HUES64 (cell line): ENCODE data around the gene ANKRD1.
"Not testable (repeated sequence)": the region's sequence is repeated elsewhere in the genome, so short reads cannot be mapped to it uniquely, and the experiment has no call there.

Source experiments
- H3K27ac ChIP-seq: 2 replicates; pipeline ENCODE4 v1.7.0; 2013; ENCODE audit warnings: low read depth, low read length, inconsistent platforms
- H3K27me3 ChIP-seq: 2 replicates; pipeline ENCODE4 v1.6.1; 2013; ENCODE audit warnings: mild to moderate bottlenecking, low read length; ENCODE audit not compliant: insufficient read depth
- H3K36me3 ChIP-seq: 2 replicates; pipeline ENCODE4 v1.6.1; 2013; ENCODE audit warnings: mild to moderate bottlenecking, low read length; ENCODE audit not compliant: insufficient read depth
- H3K4me1 ChIP-seq: 2 replicates; pipeline ENCODE4 v1.6.1; 2013; ENCODE audit warnings: mild to moderate bottlenecking, low read length, moderate library complexity; ENCODE audit not compliant: insufficient read depth
- H3K4me3 ChIP-seq: 2 replicates; pipeline ENCODE4 v1.5.1; 2013; ENCODE audit warnings: mild to moderate bottlenecking, low read length, moderate library complexity
- H3K9ac ChIP-seq: 2 replicates; pipeline ENCODE4 v1.6.1; 2013; ENCODE audit warnings: mild to moderate bottlenecking, low read depth, low read length
- H3K9me3 ChIP-seq: 2 replicates; pipeline ENCODE4 v1.6.1; 2013; ENCODE audit warnings: low read depth, low read length; ENCODE audit not compliant: insufficient read depth
- WGBS: fragments of 150-250, 120-280 bp; methylation state at CpG from one replicate; pipeline ENCODE4 v1.1.7; 2013; ENCODE audit warnings: missing lambda C conversion rate; 5-methylcytosine and 5-hydroxymethylcytosine counted together

The ANKRD1 gene

DNA sequence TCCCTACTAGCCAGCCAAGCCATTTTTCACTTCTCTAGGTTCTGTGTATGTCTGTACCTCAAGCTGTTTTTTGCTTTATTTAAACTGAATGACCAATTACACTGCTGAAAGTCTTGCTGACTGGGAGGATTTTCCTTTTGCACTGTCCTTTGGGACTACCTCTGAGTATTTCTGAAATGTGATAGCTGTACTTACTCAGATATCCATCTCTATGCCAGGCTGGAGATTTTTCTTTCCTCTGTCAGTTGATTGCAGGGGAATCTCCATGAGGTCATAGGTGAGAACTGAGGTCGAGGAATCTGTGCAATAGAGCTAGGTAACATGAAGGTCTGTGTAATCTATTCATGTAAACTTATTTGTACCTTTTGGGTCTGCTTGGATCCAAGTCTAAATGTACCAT is 38.9 kb upstream of the ANKRD1 start:
- WGBS, result 83% methylated on average over 1 of the region's 1 CpG
- Histone ChIP-seq H3K9ac (no peak overlapping the region), H3K36me3 (no peaks in the 10 kb centered on the region), H3K4me1 (no peaks in the 10 kb centered on the region), H3K4me3 (no peak overlapping the region), H3K27me3 (peaks cover 2% of the 10 kb centered on the region; the same call in 1 of the 2 replicates), H3K9me3 (no peaks in the 10 kb centered on the region), H3K27ac (no peak overlapping the region)

DNA sequence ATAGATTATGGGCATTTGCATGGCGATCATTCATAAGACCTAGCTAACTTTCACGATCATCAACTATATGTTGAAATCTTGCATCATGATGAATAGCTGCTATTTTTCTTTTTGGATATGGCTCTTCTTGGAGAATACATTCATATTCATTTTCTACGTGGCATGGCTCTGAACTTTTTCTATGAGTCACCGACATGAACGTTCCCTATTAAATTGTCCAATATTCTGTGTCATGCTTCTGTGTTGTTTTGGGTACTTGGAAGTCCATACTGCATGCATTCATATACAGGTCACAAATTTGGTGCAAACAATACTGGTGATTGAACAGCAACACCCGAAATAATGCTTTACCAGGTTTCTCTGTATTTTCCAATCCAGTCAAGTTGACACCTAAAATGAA is 37.9 kb upstream of the ANKRD1 start:
- H3K9ac ChIP-seq, result no peak overlapping the region
- H3K27me3 ChIP-seq, result no peaks in the 10 kb centered on the region; the same call in 1 of the 2 replicates
- no peak overlapping the region for H3K27ac ChIP-seq
- WGBS, result 96% methylated on average over 6 of the region's 6 CpGs
- H3K9me3 ChIP-seq, result no peaks in the 10 kb centered on the region
- no peaks in the 10 kb centered on the region for H3K36me3 ChIP-seq
- H3K4me3 ChIP-seq, result no peak overlapping the region
- no peaks in the 10 kb centered on the region for H3K4me1 ChIP-seq

DNA sequence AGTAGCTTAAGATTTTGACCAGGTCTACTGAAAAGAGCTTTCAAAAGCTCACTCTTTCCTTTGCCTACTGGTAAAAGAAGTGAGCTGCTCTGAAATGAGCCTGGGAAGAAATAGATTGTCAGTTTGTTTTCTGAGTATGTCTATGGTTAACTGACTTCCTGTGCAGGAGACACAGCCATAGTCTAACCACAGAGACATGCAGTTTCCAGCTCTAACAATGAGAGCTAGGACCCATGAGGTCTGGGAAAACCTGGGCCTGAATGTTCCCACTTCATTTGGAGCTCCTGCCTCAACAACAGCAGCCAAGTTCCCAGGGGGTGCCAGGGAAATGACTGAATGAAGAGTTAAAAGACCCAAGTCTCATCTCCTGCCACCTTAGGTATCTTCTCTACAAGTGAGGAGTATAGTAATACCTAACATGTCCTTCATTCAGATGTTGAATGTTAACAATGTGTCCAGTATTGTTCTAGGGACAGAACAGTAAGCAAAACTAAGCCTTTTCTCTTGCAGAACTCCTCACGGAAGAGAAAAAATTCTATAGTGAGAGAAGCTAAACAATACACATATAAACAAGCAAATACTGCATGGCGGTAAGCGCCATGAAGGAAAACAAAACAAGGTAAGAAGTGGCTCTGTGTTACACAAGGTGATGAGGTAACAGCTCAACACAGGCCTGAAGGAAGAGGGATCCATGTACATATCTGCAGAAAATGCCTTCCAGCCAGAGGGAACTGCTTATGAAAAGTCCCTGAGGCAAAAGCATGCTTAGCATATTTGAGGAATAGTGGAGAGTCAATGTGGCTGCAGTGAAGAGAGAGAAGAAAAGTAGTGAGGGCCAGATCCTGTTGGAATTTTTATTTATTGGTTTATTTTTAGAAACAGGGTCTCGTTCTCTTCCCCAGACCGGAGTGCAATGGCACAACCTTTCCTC is 26.4 kb upstream of the ANKRD1 start:
- no peaks in the 10 kb centered on the region for H3K9me3 ChIP-seq
- peaks cover 9% of the 10 kb centered on the region for H3K27me3 ChIP-seq
- H3K9ac ChIP-seq, result no peak overlapping the region
- H3K36me3 ChIP-seq, result no peaks in the 10 kb centered on the region
- no peak overlapping the region for H3K4me3 ChIP-seq
- 96% methylated on average over 4 of the region's 5 CpGs for WGBS
- no peak overlapping the region for H3K27ac ChIP-seq
- no peaks in the 10 kb centered on the region for H3K4me1 ChIP-seq

DNA sequence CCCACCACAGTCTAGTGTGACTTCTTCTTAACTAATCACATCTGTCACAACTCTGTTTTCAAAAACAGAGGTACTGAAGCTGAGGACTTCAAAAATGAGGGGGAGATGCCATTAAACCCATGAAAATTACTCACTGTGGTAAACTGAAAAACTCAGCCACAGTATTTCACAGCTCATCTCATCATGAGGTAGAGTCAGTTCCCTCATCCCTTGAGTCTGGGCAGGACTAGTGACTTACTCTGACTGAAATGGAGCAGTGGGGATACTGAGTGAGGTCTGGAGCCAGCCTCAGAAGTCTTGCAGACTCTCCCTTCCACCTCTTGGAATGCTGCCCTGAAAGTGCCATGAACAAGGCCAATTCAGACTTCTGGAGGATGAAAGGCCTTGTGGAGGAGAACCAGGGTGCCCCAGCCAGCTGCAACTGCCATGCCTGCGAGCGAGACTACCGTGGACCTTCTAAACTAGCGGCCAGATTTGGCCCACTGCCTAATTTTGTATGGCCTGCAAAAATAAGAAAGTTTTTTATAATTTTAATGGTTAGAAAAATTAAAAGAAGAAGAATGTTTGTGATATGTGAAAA is 24.7 kb upstream of the ANKRD1 start:
- Histone ChIP-seq H3K4me3 (no peak overlapping the region), H3K36me3 (no peaks in the 10 kb centered on the region), H3K9ac (no peak overlapping the region), H3K9me3 (no peaks in the 10 kb centered on the region), H3K27me3 (peaks cover 16% of the 10 kb centered on the region), H3K4me1 (no peaks in the 10 kb centered on the region), H3K27ac (no peak overlapping the region)
- 93% methylated on average over 4 of the region's 4 CpGs for WGBS

DNA sequence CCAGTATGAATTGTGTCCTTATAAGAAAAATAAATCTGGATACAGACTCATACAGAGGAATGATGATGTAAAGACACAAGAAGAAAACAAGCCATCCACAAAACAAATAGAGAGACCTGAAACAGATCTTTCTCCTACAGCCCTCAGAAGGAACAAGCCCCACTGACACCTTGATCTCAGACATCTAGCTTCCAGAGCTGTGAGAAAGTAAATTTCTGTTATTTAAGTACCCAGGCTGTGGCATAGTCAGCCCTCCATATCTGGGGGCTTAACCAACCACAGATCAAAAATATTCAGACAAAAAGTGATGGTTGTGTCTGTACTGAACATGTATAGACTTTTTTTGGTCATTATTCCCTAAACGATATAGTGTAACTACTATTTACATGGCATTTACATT is 23.9 kb upstream of the ANKRD1 start:
- no peak overlapping the region for H3K27ac ChIP-seq
- H3K27me3 ChIP-seq, result peaks cover 24% of the 10 kb centered on the region
- no peaks in the 10 kb centered on the region for H3K9me3 ChIP-seq
- WGBS, result no CpG with 5 or more reads among the region's 1 CpG
- H3K9ac ChIP-seq, result no peak overlapping the region
- H3K4me1 ChIP-seq, result no peaks in the 10 kb centered on the region
- H3K4me3 ChIP-seq, result no peak overlapping the region
- H3K36me3 ChIP-seq, result no peaks in the 10 kb centered on the region

DNA sequence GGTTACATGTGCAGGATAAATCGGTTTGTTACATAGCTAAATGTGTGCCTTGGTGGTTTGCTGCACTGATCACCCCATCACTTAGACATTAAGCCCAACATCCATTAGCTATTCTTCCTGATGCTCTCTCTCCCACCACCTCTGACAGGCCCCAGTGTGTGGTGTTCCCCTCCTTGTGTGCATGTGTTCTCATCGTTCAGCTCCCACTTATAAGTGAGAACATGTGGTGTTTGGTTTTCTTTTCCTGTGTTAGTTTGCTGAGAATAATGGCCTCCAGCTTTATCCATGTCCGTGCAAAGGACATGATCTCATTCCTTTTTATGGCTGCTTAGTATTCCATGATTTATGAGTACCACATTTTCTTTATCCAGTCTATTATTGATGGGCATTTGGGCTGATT is 22.1 kb upstream of the ANKRD1 start:
- not testable (repeated sequence) for H3K9ac ChIP-seq, H3K27ac ChIP-seq, H3K36me3 ChIP-seq, H3K4me3 ChIP-seq, H3K4me1 ChIP-seq, H3K9me3 ChIP-seq
- H3K27me3 ChIP-seq, result peaks cover 28% of the 10 kb centered on the region
- 89% methylated on average over 3 of the region's 3 CpGs for WGBS

GRCh38 chr10:90939648-90940047 is 18.8 kb upstream of the ANKRD1 start:
- peaks cover 59% of the 10 kb centered on the region for H3K27me3 ChIP-seq

GRCh38 chr10:90939116-90939515 is 18.2 kb upstream of the ANKRD1 start:
- H3K27ac ChIP-seq, result no peak overlapping the region
- no peaks in the 10 kb centered on the region for H3K36me3 ChIP-seq
- no peak overlapping the region for H3K4me3 ChIP-seq
- 89% methylated on average over 1 of the region's 1 CpG for WGBS
- H3K9me3 ChIP-seq, result no peaks in the 10 kb centered on the region
- H3K9ac ChIP-seq, result no peak overlapping the region
- H3K27me3 ChIP-seq, result peaks cover 60% of the 10 kb centered on the region
- no peaks in the 10 kb centered on the region; the same call in 1 of the 2 replicates for H3K4me1 ChIP-seq

More at GRCh38 chr10:90939648-90940047, 18.8 kb upstream of the ANKRD1 start:
- no peaks in the 10 kb centered on the region for H3K9me3 ChIP-seq
- H3K4me1 ChIP-seq, result no peaks in the 10 kb centered on the region; the same call in 1 of the 2 replicates
- H3K4me3 ChIP-seq, result no peak overlapping the region
- no peaks in the 10 kb centered on the region for H3K36me3 ChIP-seq
- H3K27ac ChIP-seq, result no peak overlapping the region
- 88% methylated on average over 6 of the region's 6 CpGs for WGBS
- no peak overlapping the region for H3K9ac ChIP-seq

DNA sequence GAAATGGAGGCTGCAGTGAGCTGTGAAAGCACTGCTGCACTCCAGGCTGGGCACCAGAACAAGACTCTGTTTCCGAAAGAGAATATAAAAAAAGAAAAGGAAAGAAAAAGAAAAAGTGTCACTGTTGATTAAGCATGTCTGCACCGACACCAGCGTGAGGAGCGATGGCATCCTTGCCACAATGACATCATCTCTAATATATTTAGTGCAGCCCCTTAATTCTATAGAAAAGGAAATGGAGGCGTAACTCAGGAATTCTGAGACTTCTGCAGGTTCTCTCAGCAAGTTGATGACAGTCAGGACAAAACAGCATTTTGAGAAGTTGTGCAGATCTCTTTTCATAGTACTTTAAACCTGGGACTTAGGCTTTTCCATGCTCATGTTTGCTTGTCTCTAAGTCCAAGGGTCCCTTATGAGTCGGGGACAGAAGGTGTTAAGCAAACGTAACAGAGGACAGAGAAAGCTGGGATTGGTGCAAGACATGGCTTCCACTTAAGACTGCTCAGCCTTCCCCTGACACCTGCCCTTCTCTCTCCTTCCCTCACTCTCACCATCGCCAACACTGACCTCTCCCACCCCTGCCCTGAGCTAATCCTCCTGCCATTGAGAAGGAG is 16.9 kb upstream of the ANKRD1 start:
- H3K27me3 ChIP-seq, result peaks cover 73% of the 10 kb centered on the region
- H3K9me3 ChIP-seq, result no peaks in the 10 kb centered on the region
- no peaks in the 10 kb centered on the region for H3K36me3 ChIP-seq
- H3K4me3 ChIP-seq, result no peak overlapping the region
- H3K27ac ChIP-seq, result no peak overlapping the region
- no peaks in the 10 kb centered on the region; the same call in 1 of the 2 replicates for H3K4me1 ChIP-seq
- 83% methylated on average over 8 of the region's 8 CpGs for WGBS
- no peak overlapping the region for H3K9ac ChIP-seq

DNA sequence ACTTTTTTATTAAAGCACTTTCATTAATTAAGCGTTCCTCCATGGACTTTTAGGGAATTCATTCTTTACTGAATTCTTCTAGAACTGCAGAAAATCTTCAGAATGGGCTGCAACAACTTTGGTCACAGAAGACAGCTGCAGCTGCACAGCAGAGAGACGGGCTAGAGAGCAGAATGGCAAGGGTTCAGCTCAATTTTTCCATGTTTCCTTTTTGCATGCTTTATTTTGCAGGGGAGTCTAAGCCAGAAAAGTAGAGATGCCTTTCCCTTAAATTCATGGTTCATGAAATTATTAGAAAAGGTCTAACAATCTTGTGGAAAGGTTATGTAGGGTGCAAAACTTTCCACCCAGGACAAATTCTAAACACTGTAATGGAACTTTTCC is 15.4 kb upstream of the ANKRD1 start:
- H3K9me3 ChIP-seq, result no peaks in the 10 kb centered on the region
- peaks cover 5% of the 10 kb centered on the region; the same call in 1 of the 2 replicates for H3K4me1 ChIP-seq
- no peak overlapping the region for H3K27ac ChIP-seq
- H3K27me3 ChIP-seq, result peaks cover 85% of the 10 kb centered on the region
- H3K9ac ChIP-seq, result no peak overlapping the region
- H3K36me3 ChIP-seq, result no peaks in the 10 kb centered on the region
- no peak overlapping the region for H3K4me3 ChIP-seq
- 88% methylated on average over 2 of the region's 2 CpGs for WGBS

GRCh38 chr10:90935581-90936275 is 14.8 kb upstream of the ANKRD1 start:
- no peaks in the 10 kb centered on the region for H3K36me3 ChIP-seq
- no peaks in the 10 kb centered on the region for H3K9me3 ChIP-seq
- no peak overlapping the region for H3K27ac ChIP-seq
- H3K4me3 ChIP-seq, result no peak overlapping the region
- H3K9ac ChIP-seq, result no peak overlapping the region
- H3K27me3 ChIP-seq, result peaks cover 86% of the 10 kb centered on the region
- WGBS, result 64% methylated on average over 5 of the region's 5 CpGs
- peaks cover 9% of the 10 kb centered on the region for H3K4me1 ChIP-seq
